ENCODE measurements around the gene CADM1.

Gene CADM1

GRCh38 chr11:115391598-115391997 is 112.6 kb downstream of the CADM1 start:
- DNase-seq = no peak

GRCh38 chr11:115391160-115391559 is 113.1 kb downstream of the CADM1 start:
- no peak for DNase-seq

- no peak for DNase-seq
Observed at GRCh38 chr11:115390441-115390840, 113.8 kb downstream of the CADM1 start.

- DNase-seq = no peak
Observed at GRCh38 chr11:115389790-115390189, 114.4 kb downstream of the CADM1 start.

- DNase-seq = no peak
Observed at GRCh38 chr11:115385226-115385625, 119.0 kb downstream of the CADM1 start.

- DNase-seq = no peak
Observed at GRCh38 chr11:115384236-115384635, 120.0 kb downstream of the CADM1 start.

- DNase-seq = no peak
Observed at GRCh38 chr11:115383431-115383830, 120.8 kb downstream of the CADM1 start.

GRCh38 chr11:115379528-115379927 is 124.7 kb downstream of the CADM1 start:
- DNase-seq = no peak

GRCh38 chr11:115378557-115378956 is 125.7 kb downstream of the CADM1 start:
- no peak for DNase-seq

- no peak for DNase-seq
Observed at GRCh38 chr11:115377882-115378296, 126.3 kb downstream of the CADM1 start.

- no peak for DNase-seq
Observed at GRCh38 chr11:115368616-115369015, 135.6 kb downstream of the CADM1 start.

- no peak for DNase-seq
Observed at GRCh38 chr11:115366826-115367225, 137.4 kb downstream of the CADM1 start.

GRCh38 chr11:115365907-115366306 is 138.3 kb downstream of the CADM1 start:
- DNase-seq = no peak

- DNase-seq = no peak
Observed at GRCh38 chr11:115364896-115365295, 139.3 kb downstream of the CADM1 start.

GRCh38 chr11:115363921-115364320 is 140.3 kb downstream of the CADM1 start:
- no peak for DNase-seq

- no peak for DNase-seq
Observed at GRCh38 chr11:115363426-115363825, 140.8 kb downstream of the CADM1 start.

- no peak for DNase-seq
Observed at GRCh38 chr11:115362997-115363396, 141.2 kb downstream of the CADM1 start.

- DNase-seq = no peak
Observed at GRCh38 chr11:115361025-115361424, 143.2 kb downstream of the CADM1 start.

GRCh38 chr11:115360186-115360824 is 143.9 kb downstream of the CADM1 start:
- DNase-seq = no peak

GRCh38 chr11:115357066-115357465 is 147.1 kb downstream of the CADM1 start:
- DNase-seq = no peak

GRCh38 chr11:115352805-115353485 is 151.3 kb downstream of the CADM1 start:
- DNase-seq = no peak

- no peak for DNase-seq
Observed at GRCh38 chr11:115349335-115350017, 154.7 kb downstream of the CADM1 start.

- no peak for DNase-seq
Observed at GRCh38 chr11:115348416-115348815, 155.8 kb downstream of the CADM1 start.

- DNase-seq = no peak
Observed at GRCh38 chr11:115347106-115347505, 157.1 kb downstream of the CADM1 start.

Measured in DMS 273 treated with DMSO at 0.1 percent for 48 hours (cell line).